Muscle of arm (tissue), 12 donors: ENCODE data around the gene CDC42EP3. TPM values are rescaled to one million over a fixed set of nuclear protein-coding genes. Genes with fewer than 3 reads are reported as not detected.

Source experiments
- DNase-seq: peaks from one replicate; pipeline ENCODE4 v3.0.0-alpha.2; 2013
- polyA plus RNA-seq, 12 donors: library from polyadenylated mRNA; unstranded; fragments of 120-200 nt; gene quantifications; one replicate each; pipeline ENCODE4 v1.2.1, GENCODE V29; 2013; ENCODE audit not compliant: insufficient read length in 12 of 12

CDC42EP3 gene
- polyA plus RNA-seq, 12 donors = 14.1 to 81.6 (median 41.6) TPM

GRCh38 chr2:37686792-37687526 lies 15.5 kb upstream of the CDC42EP3 start:
- no peak for DNase-seq

- DNase-seq = no peak
Measured at GRCh38 chr2:37684809-37685208, 13.4 kb upstream of the CDC42EP3 start.

- no peak for DNase-seq
Measured at GRCh38 chr2:37683921-37684780, 12.7 kb upstream of the CDC42EP3 start.

GRCh38 chr2:37683241-37683640 lies 11.8 kb upstream of the CDC42EP3 start:
- no peak for DNase-seq

GRCh38 chr2:37682473-37682872 lies 11.0 kb upstream of the CDC42EP3 start:
- DNase-seq = no peak

GRCh38 chr2:37681587-37681986 lies 10.1 kb upstream of the CDC42EP3 start:
- DNase-seq = no peak

GRCh38 chr2:37679072-37679695 lies 7.7 kb upstream of the CDC42EP3 start:
- DNase-seq = no peak

- DNase-seq = no peak
Measured at GRCh38 chr2:37676274-37676673, 4.8 kb upstream of the CDC42EP3 start.

GRCh38 chr2:37674946-37675345 lies 3.5 kb upstream of the CDC42EP3 start:
- DNase-seq = no peak

- no peak for DNase-seq
Measured at GRCh38 chr2:37672870-37673184, 1.4 kb upstream of the CDC42EP3 start.

- DNase-seq = peak; percentile 85
Measured at GRCh38 chr2:37672104-37672869, 845 bp upstream of the CDC42EP3 start.

GRCh38 chr2:37671816-37672103 lies 318 bp upstream of the CDC42EP3 start:
- DNase-seq = no peak

- peak; percentile 37 for DNase-seq
Measured at GRCh38 chr2:37670378-37671008, 949 bp downstream of the CDC42EP3 start.

GRCh38 chr2:37669446-37669845 lies 2.0 kb downstream of the CDC42EP3 start:
- no peak for DNase-seq

GRCh38 chr2:37667704-37668103 lies 3.7 kb downstream of the CDC42EP3 start:
- no peak for DNase-seq

- no peak for DNase-seq
Measured at GRCh38 chr2:37666772-37667171, 4.7 kb downstream of the CDC42EP3 start.

GRCh38 chr2:37665604-37666362 lies 5.7 kb downstream of the CDC42EP3 start:
- no peak for DNase-seq

- DNase-seq = no peak
Measured at GRCh38 chr2:37665043-37665442, 6.4 kb downstream of the CDC42EP3 start.

- DNase-seq = no peak
Measured at GRCh38 chr2:37664231-37664643, 7.2 kb downstream of the CDC42EP3 start.

- no peak for DNase-seq
Measured at GRCh38 chr2:37663390-37663789, 8.1 kb downstream of the CDC42EP3 start.

- no peak for DNase-seq
Measured at GRCh38 chr2:37659723-37660122, 11.7 kb downstream of the CDC42EP3 start.
